ENCODE data around the gene GDF2. TPM values are rescaled to one million over a fixed set of nuclear protein-coding genes. Genes with fewer than 3 reads are reported as not detected.

The GDF2 gene
- total and polyA plus RNA-seq, 12 donors, result not detected

DNA sequence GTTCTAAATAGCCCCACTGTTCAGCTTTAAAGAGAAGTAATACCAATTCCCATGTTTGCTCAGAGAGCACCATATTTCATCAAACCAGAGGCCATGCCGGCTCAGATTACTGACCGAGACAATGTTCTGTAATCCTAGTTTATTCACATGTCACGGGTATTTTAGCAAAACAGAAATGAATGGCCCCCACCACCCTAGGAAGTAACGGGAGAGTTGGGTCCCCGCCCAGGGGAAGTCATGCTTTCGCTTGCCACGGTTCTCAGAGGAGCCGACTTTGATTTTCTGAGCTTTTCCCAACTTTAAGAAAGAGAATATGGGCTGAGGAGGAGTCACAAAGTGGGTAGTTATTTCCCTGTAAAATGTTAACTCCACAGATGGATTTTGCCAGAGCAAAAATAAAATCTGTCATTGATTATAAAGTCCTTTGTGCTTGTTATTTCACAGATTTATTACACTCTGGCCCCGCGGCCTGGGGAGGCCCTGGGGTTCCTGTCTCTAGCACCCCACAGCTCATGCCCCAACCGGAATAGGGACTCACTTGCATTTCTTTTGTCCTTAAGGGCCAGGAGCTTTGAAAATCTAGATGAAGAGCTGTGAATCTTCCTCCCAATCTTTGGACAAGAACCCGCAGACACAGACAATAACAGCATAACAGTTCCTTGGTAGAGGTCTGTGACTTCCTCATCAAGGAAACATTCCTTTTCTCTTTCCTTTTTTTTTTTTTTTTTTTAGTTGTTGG lies 25.9 kb upstream of the GDF2 start:
- Histone ChIP-seq H3K27me3 (peaks cover 8 to 63% (median 27%) of the 10 kb centered on the region in 7 donors), H3K4me3 (no peak overlapping the region), H3K9me3 (no peaks in the 10 kb centered on the region), H3K4me1 (peaks cover 0 to 10% (median 4%) of the 10 kb centered on the region in 9 donors), H3K36me3 (no peaks in the 10 kb centered on the region), H3K27ac (peak overlapping the region in 1 of 10 donors; percentile 15)
- 56 to 66% methylated on average over 12 of the region's 12 CpGs for WGBS, 2 donors
- no peak for ATAC-seq
- intact Hi-C loops (cut with DNase I), result no loop called here
- no peak for TF ChIP-seq CTCF (IDR thresholded peaks at IDR 0.05)
- no peak for DNase-seq

GRCh38 chr10:47296941-47297340 lies 25.3 kb upstream of the GDF2 start:
- Histone ChIP-seq H3K27ac (no peak overlapping the region), H3K9me3 (no peaks in the 10 kb centered on the region), H3K4me3 (no peak overlapping the region), H3K36me3 (no peaks in the 10 kb centered on the region), H3K4me1 (peaks cover 0 to 10% (median 4%) of the 10 kb centered on the region in 9 donors), H3K27me3 (peaks cover 8 to 69% (median 33%) of the 10 kb centered on the region in 7 donors)
- ATAC-seq (no peak), DNase-seq (no peak)
- no peak for TF ChIP-seq CTCF (IDR thresholded peaks at IDR 0.05)
- intact Hi-C loops (cut with DNase I), result no loop called here
- 82 to 84% methylated on average over 1 of the region's 1 CpG for WGBS, 2 donors

DNA sequence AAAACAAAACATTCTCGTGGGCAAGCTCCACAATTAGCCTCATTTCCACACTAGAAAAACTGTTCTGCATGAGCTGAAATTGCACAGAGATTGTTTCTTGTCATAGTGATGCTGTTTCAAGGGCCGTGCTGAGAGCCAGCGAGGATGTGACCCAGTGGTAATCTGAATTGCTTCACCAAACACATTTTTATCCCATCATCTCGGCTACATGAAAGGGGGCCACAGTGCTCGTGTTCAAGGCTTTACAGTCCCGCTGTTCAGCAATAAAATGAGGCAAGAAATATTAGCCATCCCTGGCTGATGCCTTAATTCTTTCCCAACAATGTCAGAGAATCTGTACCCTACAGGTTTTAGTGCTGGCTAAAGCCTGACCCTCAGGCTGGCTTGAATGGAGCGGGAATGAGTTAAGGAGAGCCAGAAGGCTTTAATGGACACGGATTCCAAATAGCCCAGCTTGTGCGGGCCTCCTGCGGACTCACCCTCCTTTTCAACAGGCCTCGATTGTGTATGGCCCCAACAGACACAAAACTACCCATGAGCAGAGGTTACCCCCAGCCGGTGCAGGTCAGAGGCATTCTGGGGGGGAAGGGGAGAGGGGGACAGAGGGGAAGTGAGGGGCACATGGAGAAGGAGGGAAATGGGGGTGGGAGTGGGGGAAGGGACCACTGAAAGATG lies 24.3 kb upstream of the GDF2 start:
- H3K27ac ChIP-seq, result peak overlapping the region in 1 of 10 donors; percentile 4
- WGBS, 2 donors, result 79 to 88% methylated on average over 12 of the region's 12 CpGs
- TF ChIP-seq CTCF (IDR thresholded peaks at IDR 0.05), result no peak
- intact Hi-C loops (cut with DNase I), result no loop called here
- peaks cover 8 to 80% (median 40%) of the 10 kb centered on the region in 7 donors for H3K27me3 ChIP-seq
- no peak for DNase-seq
- ATAC-seq, result no peak
- no peaks in the 10 kb centered on the region for H3K9me3 ChIP-seq
- H3K4me3 ChIP-seq, result no peak overlapping the region
- H3K36me3 ChIP-seq, result no peaks in the 10 kb centered on the region
- H3K4me1 ChIP-seq, result peaks cover 0 to 10% (median 4%) of the 10 kb centered on the region in 9 donors

- DNase-seq (no peak), ATAC-seq (peak in 3 of 8 donors; percentile 9 to 54 (median 33))
- Histone ChIP-seq H3K9me3 (no peaks in the 10 kb centered on the region), H3K4me3 (no peak overlapping the region), H3K27me3 (peaks cover 8 to 84% (median 40%) of the 10 kb centered on the region in 7 donors), H3K27ac (peak overlapping the region in 1 of 10 donors; percentile 34), H3K36me3 (no peaks in the 10 kb centered on the region), H3K4me1 (peaks cover 0 to 10% (median 4%) of the 10 kb centered on the region in 9 donors)
- WGBS, 2 donors, result 71 to 86% methylated on average over 1 of the region's 1 CpG
- no peak for TF ChIP-seq CTCF (IDR thresholded peaks at IDR 0.05)
- intact Hi-C loops (cut with DNase I), result no loop called here
Observed at GRCh38 chr10:47298715-47299114, 23.5 kb upstream of the GDF2 start.

Measured in heart right ventricle (tissue), 16 donors.